DMS79 (cell line): Measurements from ENCODE around the gene ARMCX2.
"Not testable (repeated sequence)": the region's sequence is repeated elsewhere in the genome, so short reads cannot be mapped to it uniquely, and the experiment has no call there.

Source experiments
- DNase-seq: peaks from one replicate; lab custom pipeline; 2025; lab: John Stamatoyannopoulos, UW

The ARMCX2 gene

DNA sequence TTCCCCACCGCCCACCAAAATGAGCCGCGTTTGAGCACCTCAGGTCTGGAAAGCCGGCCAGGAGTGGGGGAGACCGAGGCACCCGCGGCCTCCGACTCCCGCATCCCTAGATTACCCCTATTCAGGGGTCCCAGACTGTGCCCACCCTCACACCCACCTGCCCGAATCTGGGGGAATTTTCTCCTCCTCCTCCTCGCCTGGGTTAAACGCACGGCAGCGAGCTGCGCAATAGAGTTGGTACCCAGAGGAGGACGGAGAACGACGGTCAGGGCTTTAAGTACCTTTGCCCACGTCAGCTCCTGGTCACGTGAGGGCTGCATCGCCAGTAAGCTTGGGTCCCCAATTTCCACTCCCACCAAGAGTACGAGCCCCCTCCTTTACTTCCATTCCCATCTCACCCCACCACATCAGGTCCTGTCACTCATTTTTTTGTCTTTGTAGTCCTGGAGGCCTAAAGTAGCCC, at the start of gene ARMCX2:
Gene ARMCX2, minus strand, starts transcription at position 250 of the 463 bp plus-strand sequence. CDS start 2,262 bp downstream, outside the sequence.
- DNase-seq: peak; percentile 51

DNA sequence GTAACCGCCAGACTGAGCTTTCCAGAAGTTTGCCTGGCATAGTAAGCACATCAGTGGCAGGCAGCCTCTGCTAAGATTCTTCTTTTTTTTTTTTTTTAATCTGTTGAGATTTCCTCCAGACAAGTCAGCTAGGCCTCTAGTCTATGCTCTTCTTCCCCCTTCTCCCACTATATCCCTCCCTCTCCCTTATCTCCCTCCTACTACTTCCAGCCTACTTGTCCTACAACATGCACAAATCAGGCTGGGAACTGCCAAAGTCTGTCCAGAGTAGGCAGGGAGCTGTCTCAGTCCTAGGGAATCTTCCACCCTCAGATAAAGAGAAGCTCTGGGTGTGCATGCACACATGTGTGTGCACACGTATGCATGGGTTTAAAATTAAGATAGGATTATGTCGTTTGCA, 49.7 kb upstream of the ARMCX2 start:
- no peak for DNase-seq

GRCh38 chrX:101708163-101708562, 48.5 kb upstream of the ARMCX2 start:
- DNase-seq: peak; percentile 23

- no peak for DNase-seq
Observed at GRCh38 chrX:101693476-101693875, 33.8 kb upstream of the ARMCX2 start.

- no peak for DNase-seq
Observed at GRCh38 chrX:101691835-101692234, 32.2 kb upstream of the ARMCX2 start.

GRCh38 chrX:101686574-101686973, 26.9 kb upstream of the ARMCX2 start:
- DNase-seq: no peak

DNA sequence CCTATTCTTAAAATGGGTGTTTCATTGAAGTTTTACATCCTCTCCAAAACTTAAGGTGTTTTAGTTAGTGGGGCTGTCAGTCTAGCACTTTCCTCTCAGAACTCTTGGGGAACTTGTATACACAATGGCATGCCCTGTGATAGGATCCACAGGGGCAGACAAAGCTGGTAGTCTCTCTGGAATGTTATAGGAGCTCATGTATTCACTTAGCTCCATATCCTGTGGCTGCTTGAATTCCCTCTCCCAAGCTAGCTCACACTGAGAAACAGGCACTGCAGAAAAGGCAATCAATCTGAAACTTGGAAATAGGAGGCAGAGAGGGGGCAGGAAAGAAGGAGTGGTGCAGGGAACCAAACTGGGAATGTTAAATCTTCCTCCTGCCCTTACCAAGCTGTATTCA, 26.3 kb upstream of the ARMCX2 start:
- no peak for DNase-seq

DNA sequence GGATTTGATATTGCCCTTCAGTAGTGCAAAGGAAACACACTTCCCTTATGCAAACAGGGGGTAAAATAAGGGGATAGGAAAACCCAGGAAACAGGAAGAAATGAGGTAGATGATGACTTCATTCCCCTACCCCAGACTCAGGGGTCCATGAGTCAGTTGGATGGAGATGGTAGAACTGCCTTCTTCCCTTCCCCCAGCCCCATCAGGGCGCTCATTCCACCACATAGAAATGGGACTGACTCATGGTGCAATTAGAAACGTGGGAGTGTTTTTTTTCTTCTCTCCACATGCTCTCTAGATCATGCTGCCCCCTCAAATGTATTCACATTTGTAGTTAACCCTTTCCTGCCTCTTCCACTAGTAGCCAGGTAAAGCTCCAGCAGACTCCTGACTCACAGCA, 23.1 kb upstream of the ARMCX2 start:
- no peak for DNase-seq

- DNase-seq: no peak
Observed at GRCh38 chrX:101677028-101677427, 17.4 kb upstream of the ARMCX2 start.

DNA sequence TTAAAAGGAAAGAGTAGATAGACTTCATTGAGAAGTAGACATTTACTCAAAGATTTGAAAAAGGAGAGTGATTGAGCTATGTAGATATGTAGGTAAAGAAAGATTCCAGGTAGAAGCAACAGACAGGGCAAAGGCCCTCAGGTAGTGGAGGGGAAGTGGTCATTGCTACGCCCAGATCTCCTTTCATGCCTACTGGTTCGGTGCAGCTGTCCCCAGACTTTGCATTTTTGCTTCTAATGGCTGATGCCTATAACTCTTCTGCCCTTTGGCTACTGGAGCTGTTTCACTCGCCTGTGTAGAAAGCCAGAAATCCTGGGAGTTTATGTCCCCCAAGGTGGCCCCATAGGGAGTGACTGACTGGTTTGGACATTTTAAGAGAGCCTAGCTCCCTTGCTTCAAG, 16.9 kb upstream of the ARMCX2 start:
- no peak for DNase-seq

- DNase-seq: peak; percentile 45
Observed at GRCh38 chrX:101668143-101668542, 8.5 kb upstream of the ARMCX2 start.

- DNase-seq: peak; percentile 13
Observed at GRCh38 chrX:101658661-101659491, 774 bp downstream of the ARMCX2 start.

DNA sequence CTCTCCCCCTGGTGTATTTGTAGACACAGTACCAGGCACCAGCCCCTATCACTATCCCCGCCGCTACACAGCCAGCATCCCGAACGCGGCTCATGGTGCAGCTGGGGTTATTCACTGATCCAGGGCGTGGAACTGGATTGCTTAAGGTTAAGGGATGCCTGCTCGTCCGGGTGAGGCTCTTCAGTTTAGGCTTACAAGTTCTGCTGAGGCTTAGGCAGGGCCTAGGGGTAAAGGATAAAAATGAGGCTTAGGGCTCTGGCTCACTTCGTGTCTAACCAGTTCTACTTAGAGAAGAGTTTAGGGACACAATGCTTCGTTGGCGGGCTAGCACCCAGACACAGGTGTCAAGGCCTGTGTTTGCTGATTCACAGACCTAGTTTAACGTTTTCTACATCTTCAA, 2.2 kb downstream of the ARMCX2 start:
- no peak for DNase-seq

- no peak for DNase-seq
Observed at GRCh38 chrX:101656817-101657216, 2.8 kb downstream of the ARMCX2 start.

- DNase-seq: no peak
Observed at GRCh38 chrX:101655534-101655933, 4.1 kb downstream of the ARMCX2 start.

DNA sequence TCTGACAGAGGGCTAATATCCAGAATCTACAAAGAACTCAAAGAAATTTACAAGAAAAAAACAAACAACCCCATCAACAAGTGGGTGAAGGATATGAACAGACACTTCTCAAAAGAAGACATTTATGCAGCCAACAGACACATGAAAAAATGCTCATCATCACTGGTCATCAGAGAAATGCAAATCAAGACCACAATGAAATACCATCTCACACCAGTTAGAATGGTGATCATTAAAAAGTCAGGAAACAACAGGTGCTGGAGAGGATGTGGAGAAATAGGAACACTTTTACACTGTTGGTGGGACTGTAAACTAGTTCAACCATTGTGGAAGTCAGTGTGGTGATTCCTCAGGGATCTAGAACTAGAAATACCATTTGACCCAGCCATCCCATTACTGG, 11.9 kb downstream of the ARMCX2 start:
- not testable (repeated sequence) for DNase-seq

DNA sequence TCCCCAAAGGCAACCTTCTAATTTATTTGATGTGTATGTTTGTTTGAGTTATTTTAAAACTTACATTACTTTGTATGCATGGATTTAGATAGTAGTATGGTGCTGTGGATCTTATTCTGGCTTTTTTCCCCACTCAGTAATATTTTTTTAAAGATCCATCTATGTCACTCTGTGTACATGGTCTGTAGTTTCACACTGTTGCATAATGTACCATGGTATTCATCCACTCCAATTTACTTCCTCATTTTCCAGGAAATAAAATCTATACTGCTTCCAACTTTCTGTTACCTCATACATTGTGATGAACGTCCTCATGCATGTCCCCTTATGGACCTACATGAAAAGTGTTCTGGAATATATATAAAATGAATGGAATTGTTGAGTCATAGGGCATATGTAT, 17.6 kb downstream of the ARMCX2 start:
- DNase-seq: no peak

- no peak for DNase-seq
Observed at GRCh38 chrX:101639583-101639982, 20.1 kb downstream of the ARMCX2 start.

- DNase-seq: peak; percentile 10
Observed at GRCh38 chrX:101619364-101619763, 40.3 kb downstream of the ARMCX2 start.

- DNase-seq: peak; percentile 50
Observed at GRCh38 chrX:101617211-101618191, 42.1 kb downstream of the ARMCX2 start, which contains the start of gene ARMCX6. Gene ARMCX6 (minus strand): TSS chrX:101618000. CDS start chrX:101616620, 1,380 bp downstream.

DNA sequence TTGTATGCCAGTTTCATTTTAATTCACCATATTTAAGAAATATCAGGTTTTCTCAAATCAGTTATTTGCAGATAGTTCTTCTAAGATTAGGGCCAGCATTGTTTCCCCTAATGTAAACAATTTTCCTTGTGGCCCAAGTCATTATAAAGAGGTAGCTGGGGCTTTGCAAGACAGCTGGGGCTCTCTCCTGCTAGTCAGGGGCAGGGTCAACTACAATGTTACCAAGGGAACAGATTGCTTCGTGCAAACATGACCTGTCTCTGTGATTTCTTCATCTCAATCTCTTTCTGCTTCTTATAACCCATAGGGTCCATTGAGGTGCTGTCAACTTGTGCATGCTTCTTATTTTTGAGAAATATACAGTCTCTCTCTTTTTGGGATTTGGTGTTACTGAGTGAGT, 53.9 kb downstream of the ARMCX2 start:
- no peak for DNase-seq
